ENCODE data around the gene TRAF7.

Gene TRAF7

GRCh38 chr16:2204416-2205103 is 49.0 kb downstream of the TRAF7 start:
- DNase-seq, result no peak

GRCh38 chr16:2205104-2205966 is 49.8 kb downstream of the TRAF7 start, which contains the start of gene MLST8:
TSS of gene MLST8 (plus strand) at chr16:2205454. CDS start at chr16:2206086, 632 bp downstream.
- DNase-seq, result peak; percentile 73 to 75

- DNase-seq, result no peak
Measured at GRCh38 chr16:2205967-2206313, 50.4 kb downstream of the TRAF7 start.

- no peak for DNase-seq
Measured at GRCh38 chr16:2206420-2206779, 50.8 kb downstream of the TRAF7 start.

- peak; percentile 34 to 39 for DNase-seq
Measured at GRCh38 chr16:2206780-2207433, 51.3 kb downstream of the TRAF7 start.

GRCh38 chr16:2207872-2208271 is 52.3 kb downstream of the TRAF7 start:
- no peak for DNase-seq

- peak; percentile 52 to 71 for DNase-seq
Measured at GRCh38 chr16:2208308-2208707, 52.7 kb downstream of the TRAF7 start.

GRCh38 chr16:2208772-2209171 is 53.2 kb downstream of the TRAF7 start:
- DNase-seq, result no peak

GRCh38 chr16:2209258-2210008 is 53.9 kb downstream of the TRAF7 start:
- DNase-seq, result peak; percentile 58 to 84

GRCh38 chr16:2210009-2210332 is 54.4 kb downstream of the TRAF7 start:
- DNase-seq, result no peak

- no peak for DNase-seq
Measured at GRCh38 chr16:2210386-2211365, 55.1 kb downstream of the TRAF7 start, which contains the start of gene BRICD5. TSS of gene BRICD5 (minus strand) at chr16:2210863. CDS start at chr16:2210833, 30 bp downstream.

GRCh38 chr16:2211923-2212347 is 56.4 kb downstream of the TRAF7 start:
- DNase-seq, result no peak

GRCh38 chr16:2212362-2213324 is 57.1 kb downstream of the TRAF7 start:
- no peak for DNase-seq

GRCh38 chr16:2213817-2214718 is 58.5 kb downstream of the TRAF7 start:
- no peak for DNase-seq

GRCh38 chr16:2214719-2214968 is 59.1 kb downstream of the TRAF7 start, which contains the start of gene PGP:
TSS of gene PGP (minus strand) at chr16:2214840. CDS start at chr16:2214777, 63 bp downstream.
- DNase-seq, result no peak

GRCh38 chr16:2216330-2216729 is 60.7 kb downstream of the TRAF7 start:
- no peak for DNase-seq

- peak; percentile 99 for DNase-seq
Measured at GRCh38 chr16:2223221-2223941, 67.8 kb downstream of the TRAF7 start, which contains the start of gene E4F1. TSS of gene E4F1 (plus strand) at chr16:2223591. CDS start at chr16:2223614, 23 bp downstream.

- DNase-seq, result peak; percentile 34 to 43
Measured at GRCh38 chr16:2223942-2224486, 68.4 kb downstream of the TRAF7 start.

All from SHP77 (cell line).